Measurements from ENCODE around the gene MFSD6.

GRCh38 chr2:190490502-190490901 is 82.3 kb downstream of the MFSD6 start:
- no peak for TF ChIP-seq CTCF (IDR thresholded peaks at IDR 0.05)
- TF ChIP-seq POLR2A (IDR thresholded peaks at IDR 0.05): no peak

Measured in thyroid gland (tissue), 4 donors.